A673 (cell line): ENCODE data around the gene ENAH. TPM values are rescaled to one million over a fixed set of nuclear protein-coding genes. Genes with fewer than 3 reads are reported as not detected.

Experiments
- BruUV-seq: library from RNA; stranded (reverse); fragments of 400-500 nt; replicated peaks from 2 replicates; lab custom pipeline; 2021; lab: Mats Ljungman, UMichigan
- CTCF ChIA-PET: fragments of 300-600 bp; sonication (Branson Sonifier 250); formaldehyde crosslinking; loops from one replicate; lab custom pipeline; 2022; ENCODE audit warnings: antibody characterized with exemption; lab: Charles Lee
- POLR2A ChIA-PET: fragments of 300-600 bp; sonication (Branson Sonifier 250); formaldehyde crosslinking; loops from one replicate; lab custom pipeline; 2022; ENCODE audit warnings: antibody characterized with exemption; ENCODE audit not compliant: low non-redundant PET; lab: Charles Lee
- DNase-seq: peaks from one replicate; pipeline ENCODE4 v3.0.0-alpha.2; 2015; ENCODE audit warnings: low spot score
- H3K27ac ChIP-seq: fragments of 200-600 bp; sonication (generic); 2 replicates; pipeline ENCODE4 v1.5.1; 2016; ENCODE audit warnings: mixed run types, low read depth, mild to moderate bottlenecking, mixed read lengths, antibody characterized with exemption, low read length; ENCODE audit not compliant: poor library complexity, severe bottlenecking
- H3K27me3 ChIP-seq: fragments of 200-600 bp; sonication (generic); replicated peaks from 2 replicates; pipeline ENCODE4 v1.6.1; 2017; ENCODE audit warnings: mixed run types, low read depth, mild to moderate bottlenecking, mixed read lengths, antibody characterized with exemption, low read length; ENCODE audit not compliant: insufficient read depth, poor library complexity
- H3K36me3 ChIP-seq: fragments of 200-600 bp; sonication (generic); 2 replicates; pipeline ENCODE4 v1.6.1; 2016; ENCODE audit warnings: mixed run types, mild to moderate bottlenecking, mixed read lengths, antibody characterized with exemption, low read length; ENCODE audit not compliant: insufficient read depth, poor library complexity, severe bottlenecking
- H3K4me1 ChIP-seq: fragments of 200-600 bp; sonication (generic); 2 replicates; pipeline ENCODE4 v1.6.1; 2017; ENCODE audit warnings: mixed run types, mild to moderate bottlenecking, mixed read lengths, antibody characterized with exemption, low read length; ENCODE audit not compliant: insufficient read depth, poor library complexity, severe bottlenecking
- H3K4me3 ChIP-seq: fragments of 200-600 bp; sonication (generic); 2 replicates; pipeline ENCODE4 v1.5.1; 2016; ENCODE audit warnings: low read depth, mixed run types, mild to moderate bottlenecking, mixed read lengths, low read length; ENCODE audit not compliant: poor library complexity, severe bottlenecking
- H3K9me3 ChIP-seq: fragments of 200-600 bp; sonication (generic); 2 replicates; pipeline ENCODE4 v1.6.1; 2016; ENCODE audit warnings: mixed run types, low read depth, mild to moderate bottlenecking, mixed read lengths, antibody characterized with exemption, low read length; ENCODE audit not compliant: poor library complexity, severe bottlenecking
- CTCF ChIP-seq: fragments of 300-800, 200-600 bp; sonication (generic); conservative IDR thresholded peaks from 2 replicates; pipeline ENCODE4 v1.5.1; 2017; ENCODE audit warnings: low read depth, mild to moderate bottlenecking, antibody characterized with exemption, low read length, moderate library complexity, mixed read lengths
- EZH2 ChIP-seq: fragments of 200-600 bp; sonication (generic); IDR thresholded peaks from 2 replicates; pipeline ENCODE4 v1.6.1; 2017; ENCODE audit warnings: borderline replicate concordance, low read depth, mild to moderate bottlenecking, mixed read lengths, antibody characterized with exemption, low read length; ENCODE audit not compliant: poor library complexity, severe bottlenecking
- intact Hi-C: fragments of 100-400 bp; cut with micrococcal nuclease; formaldehyde crosslinking; loops from one replicate; pipeline ENCODE4 v1.10.0; 2022; ENCODE audit not compliant: unreplicated experiment
- total RNA-seq: library from RNA; stranded (reverse); gene quantifications from 2 replicates; pipeline ENCODE4 v1.2.3, GENCODE V29; 2021

ENAH gene
- total RNA-seq, 1 experiment from 2014 or later, result 186 TPM

- ChIA-PET POLR2A (no interaction called here), CTCF (interaction anchor here (0.8 kb wide), 1 partner anchor 31 kb away, joined by 4 read pairs; no protein-coding TSS in a partner anchor)
- Histone ChIP-seq H3K27me3 (no peaks in the 10 kb centered on the region), H3K4me1 (no peaks in the 10 kb centered on the region), H3K4me3 (no peak overlapping the region), H3K9me3 (no peaks in the 10 kb centered on the region), H3K27ac (no peak overlapping the region), H3K36me3 (no peaks in the 10 kb centered on the region)
- TF ChIP-seq CTCF (no peak), EZH2 (no peak)
- intact Hi-C loops, result no loop called here
- no peak for DNase-seq
- BruUV-seq, result no TSS peak
Measured at GRCh38 chr1:225471109-225471452, 181.8 kb downstream of the ENAH start.

GRCh38 chr1:225470211-225471108 is 182.5 kb downstream of the ENAH start:
- POLR2A ChIA-PET, result no interaction called here
- H3K9me3 ChIP-seq, result no peaks in the 10 kb centered on the region
- BruUV-seq, result no TSS peak
- intact Hi-C loops, result no loop called here
- peaks cover 1% of the 10 kb centered on the region for H3K4me1 ChIP-seq
- TF ChIP-seq CTCF (no peak), EZH2 (no peak)
- H3K27me3 ChIP-seq, result no peaks in the 10 kb centered on the region
- H3K27ac ChIP-seq, result no peak overlapping the region
- CTCF ChIA-PET, result interaction anchor here (0.6 to 0.8 kb wide), 2 partner anchors 30 to 307 kb away, joined by 3 to 4 read pairs; partner anchors contain the start of gene SRP9
- DNase-seq, result no peak
- H3K36me3 ChIP-seq, result no peaks in the 10 kb centered on the region
- no peak overlapping the region for H3K4me3 ChIP-seq

DNA sequence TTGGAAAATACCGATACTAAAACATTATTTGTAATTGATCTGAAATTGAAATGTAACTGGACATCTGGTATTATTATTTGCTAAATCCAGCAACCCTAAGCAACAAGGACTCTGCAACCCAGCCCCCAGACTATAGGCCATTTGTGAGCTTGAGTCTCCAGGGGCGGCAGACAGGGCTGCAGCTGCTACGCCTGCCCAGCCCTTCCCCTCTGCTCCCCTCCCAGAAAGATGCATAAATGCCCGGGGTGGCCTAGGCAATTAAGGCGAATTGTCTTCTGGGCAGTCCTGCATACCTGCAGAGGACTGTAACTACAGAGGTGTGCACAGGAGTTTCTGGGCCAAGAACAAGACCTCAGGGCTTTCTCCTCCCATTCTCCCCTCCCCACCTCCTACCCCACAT is 183.9 kb downstream of the ENAH start:
- TF ChIP-seq CTCF, result no peak
- no peak for TF ChIP-seq EZH2
- no peaks in the 10 kb centered on the region for H3K36me3 ChIP-seq
- no peaks in the 10 kb centered on the region for H3K9me3 ChIP-seq
- intact Hi-C loops, result no loop called here
- H3K4me3 ChIP-seq, result no peak overlapping the region
- no TSS peak for BruUV-seq
- ChIA-PET POLR2A (interaction anchor here (0.5 kb wide), 1 partner anchor 309 kb away, joined by 4 read pairs; no protein-coding TSS in a partner anchor), CTCF (no interaction called here)
- H3K4me1 ChIP-seq, result peaks cover 15% of the 10 kb centered on the region
- DNase-seq, result no peak
- H3K27ac ChIP-seq, result no peak overlapping the region
- no peaks in the 10 kb centered on the region for H3K27me3 ChIP-seq
